Measurements from ENCODE around the gene PLCB3. TPM values are rescaled to one million over a fixed set of nuclear protein-coding genes. Genes with fewer than 3 reads are reported as not detected.

Gene PLCB3
- total and polyA plus RNA-seq, 2 of the 13 experiments (the other 11 are each of a cell fraction or from before 2014, with no cell fraction given) = 7.5 to 13.8 TPM

- peak; percentile 96 for TF ChIP-seq SKIL (CRISPR knock-in tag; IDR thresholded peaks at IDR 0.05; ENCODE audit: borderline replicate concordance)
- TF ChIP-seq ZNF20 (CRISPR knock-in tag; IDR thresholded peaks at IDR 0.05) = no peak
- TF ChIP-seq CENPX (CRISPR knock-in tag; IDR thresholded peaks at IDR 0.05) = no peak
- TF ChIP-seq ARNTL (CRISPR knock-in tag; IDR thresholded peaks at IDR 0.05) = peak; percentile 78
- no peak for TF ChIP-seq ZFAT (CRISPR knock-in tag; conservative IDR thresholded peaks at IDR 0.05)
- TF ChIP-seq, protein P1, sequence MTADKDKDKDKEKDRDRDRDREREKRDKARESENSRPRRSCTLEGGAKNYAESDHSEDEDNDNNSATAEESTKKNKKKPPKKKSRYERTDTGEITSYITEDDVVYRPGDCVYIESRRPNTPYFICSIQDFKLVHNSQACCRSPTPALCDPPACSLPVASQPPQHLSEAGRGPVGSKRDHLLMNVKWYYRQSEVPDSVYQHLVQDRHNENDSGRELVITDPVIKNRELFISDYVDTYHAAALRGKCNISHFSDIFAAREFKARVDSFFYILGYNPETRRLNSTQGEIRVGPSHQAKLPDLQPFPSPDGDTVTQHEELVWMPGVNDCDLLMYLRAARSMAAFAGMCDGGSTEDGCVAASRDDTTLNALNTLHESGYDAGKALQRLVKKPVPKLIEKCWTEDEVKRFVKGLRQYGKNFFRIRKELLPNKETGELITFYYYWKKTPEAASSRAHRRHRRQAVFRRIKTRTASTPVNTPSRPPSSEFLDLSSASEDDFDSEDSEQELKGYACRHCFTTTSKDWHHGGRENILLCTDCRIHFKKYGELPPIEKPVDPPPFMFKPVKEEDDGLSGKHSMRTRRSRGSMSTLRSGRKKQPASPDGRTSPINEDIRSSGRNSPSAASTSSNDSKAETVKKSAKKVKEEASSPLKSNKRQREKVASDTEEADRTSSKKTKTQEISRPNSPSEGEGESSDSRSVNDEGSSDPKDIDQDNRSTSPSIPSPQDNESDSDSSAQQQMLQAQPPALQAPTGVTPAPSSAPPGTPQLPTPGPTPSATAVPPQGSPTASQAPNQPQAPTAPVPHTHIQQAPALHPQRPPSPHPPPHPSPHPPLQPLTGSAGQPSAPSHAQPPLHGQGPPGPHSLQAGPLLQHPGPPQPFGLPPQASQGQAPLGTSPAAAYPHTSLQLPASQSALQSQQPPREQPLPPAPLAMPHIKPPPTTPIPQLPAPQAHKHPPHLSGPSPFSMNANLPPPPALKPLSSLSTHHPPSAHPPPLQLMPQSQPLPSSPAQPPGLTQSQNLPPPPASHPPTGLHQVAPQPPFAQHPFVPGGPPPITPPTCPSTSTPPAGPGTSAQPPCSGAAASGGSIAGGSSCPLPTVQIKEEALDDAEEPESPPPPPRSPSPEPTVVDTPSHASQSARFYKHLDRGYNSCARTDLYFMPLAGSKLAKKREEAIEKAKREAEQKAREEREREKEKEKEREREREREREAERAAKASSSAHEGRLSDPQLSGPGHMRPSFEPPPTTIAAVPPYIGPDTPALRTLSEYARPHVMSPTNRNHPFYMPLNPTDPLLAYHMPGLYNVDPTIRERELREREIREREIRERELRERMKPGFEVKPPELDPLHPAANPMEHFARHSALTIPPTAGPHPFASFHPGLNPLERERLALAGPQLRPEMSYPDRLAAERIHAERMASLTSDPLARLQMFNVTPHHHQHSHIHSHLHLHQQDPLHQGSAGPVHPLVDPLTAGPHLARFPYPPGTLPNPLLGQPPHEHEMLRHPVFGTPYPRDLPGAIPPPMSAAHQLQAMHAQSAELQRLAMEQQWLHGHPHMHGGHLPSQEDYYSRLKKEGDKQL (CRISPR knock-in tag; IDR thresholded peaks at IDR 0.05; ENCODE audit: low read depth) = peak; percentile 61; the same call in 1 of the 2 replicates
- no peak; a peak in 1 of 4 replicates for TF ChIP-seq KLF16 (CRISPR knock-in tag; IDR thresholded peaks at IDR 0.05)
- peak; percentile 80 for TF ChIP-seq MED1 (CRISPR knock-in tag; IDR thresholded peaks at IDR 0.05)
- TF ChIP-seq ZNF614 (CRISPR knock-in tag; IDR thresholded peaks at IDR 0.05; ENCODE audit: borderline replicate concordance) = peak; percentile 45; the same call in 1 of the 2 replicates
- no peak for TF ChIP-seq NBN (conservative IDR thresholded peaks at IDR 0.05)
- no peak for TF ChIP-seq RBM39 (IDR thresholded peaks at IDR 0.05; ENCODE audit: low read depth, low read length, poor library complexity, severe bottlenecking)
- no peak for TF ChIP-seq ZBED4 (CRISPR knock-in tag; IDR thresholded peaks at IDR 0.05; ENCODE audit: borderline replicate concordance)
- TF ChIP-seq ZFP1 (CRISPR knock-in tag; IDR thresholded peaks at IDR 0.05) = no peak
- no peak for TF ChIP-seq ELK4 (CRISPR knock-in tag; IDR thresholded peaks at IDR 0.05; ENCODE audit: borderline replicate concordance)
- TF ChIP-seq BRCA1 (CRISPR knock-in tag; IDR thresholded peaks at IDR 0.05) = no peak
- no peak for TF ChIP-seq ZNF652 (CRISPR knock-in tag; IDR thresholded peaks at IDR 0.05; ENCODE audit: borderline replicate concordance, low read depth)
- TF ChIP-seq DBP (CRISPR knock-in tag; IDR thresholded peaks at IDR 0.05; ENCODE audit: not compliant biosample characterization) = no peak
Measured at GRCh38 chr11:64237484-64237951, 13.8 kb upstream of the PLCB3 start (continued).
